ENCODE measurements around the gene TTC33.

- TF ChIP-seq CTCF (IDR thresholded peaks at IDR 0.05; ENCODE audit: insufficient read depth, low read length, poor library complexity, severe bottlenecking) (no peak), EZH2phosphoT487 (conservative IDR thresholded peaks at IDR 0.05; ENCODE audit: low read length) (no peak)
Observed at GRCh38 chr5:40634593-40634992, 121.2 kb downstream of the TTC33 start.

All from SU-DHL-6 (cell line).